ENCODE results near the gene PDIA6. TPM values are rescaled to one million over a fixed set of nuclear protein-coding genes. Genes with fewer than 3 reads are reported as not detected.

PDIA6 gene
- total and polyA plus RNA-seq, 2 donors (not counting 3 experiments of a cell fraction or from before 2014, with no cell fraction given) = 335 to 424 TPM

GRCh38 chr2:10847008-10847407 lies 34.4 kb upstream of the PDIA6 start:
- no peak overlapping the region for H2AFZ ChIP-seq (ENCODE audit: low read depth, low read length)
- no TSS peak for BruUV-seq (replicated peaks)
- H3K27ac ChIP-seq (ENCODE audit: insufficient read depth, low read depth, low read length) = no peak overlapping the region
- TF ChIP-seq JUN (IDR thresholded peaks at IDR 0.05; ENCODE audit: borderline replicate concordance, insufficient read depth, insufficient read length, low read depth) = no peak
- no peak overlapping the region for H3K4me3 ChIP-seq (replicated peaks in 1 of 3; ENCODE audit: insufficient read depth in 1 of 3, low read depth in 1 of 3, low read length in 3 of 3)
- dilution Hi-C loops (cut with MboI; ENCODE audit: extremely low pct_ligation_motif_present, low sequenced_read_pairs) (no loop called here), intact Hi-C loops (cut with micrococcal nuclease) (no loop called here)
- no peaks in the 10 kb centered on the region for H3K4me1 ChIP-seq (ENCODE audit: control insufficient read depth, extremely low read depth, insufficient read depth, low read length)
- H3K36me3 ChIP-seq (ENCODE audit: control insufficient read depth in 2 of 2, extremely low read depth in 1 of 2, insufficient read depth in 2 of 2, low read length in 2 of 2) = no peaks in the 10 kb centered on the region
- H3K9me3 ChIP-seq (replicated peaks; ENCODE audit: control insufficient read depth, insufficient read depth, low read length) = no peaks in the 10 kb centered on the region
- no peak overlapping the region for H3K9ac ChIP-seq (replicated peaks; ENCODE audit: extremely low read depth, insufficient read depth, low read length)
- H3K27me3 ChIP-seq (ENCODE audit: control insufficient read depth in 2 of 2, insufficient read depth in 2 of 2, low read length in 2 of 2) = no peaks in the 10 kb centered on the region
- POLR2A ChIA-PET = no interaction called here
- DNase-seq (ENCODE audit: low read depth, low spot score) (no peak), FAIRE-seq (no peak)
- CTCF ChIA-PET = interaction anchor here (0.6 to 2.2 kb wide), 2 partner anchors 12 to 15 kb away, joined by 3 to 9 read pairs; no protein-coding TSS in a partner anchor
- H4K20me1 ChIP-seq (replicated peaks; ENCODE audit: control insufficient read depth, extremely low read depth, insufficient read depth, low read length) = no peaks in the 10 kb centered on the region
- no peaks in the 10 kb centered on the region for H3K9me1 ChIP-seq (replicated peaks; ENCODE audit: control insufficient read depth, extremely low read depth, insufficient read depth, low read length)
- H3K79me2 ChIP-seq (ENCODE audit: control insufficient read depth, insufficient read depth, low read length) = no peaks in the 10 kb centered on the region
- no peak overlapping the region for H3K4me2 ChIP-seq (ENCODE audit: insufficient read depth, low read length)

- no peak for FAIRE-seq
- Histone ChIP-seq H3K79me2 (ENCODE audit: control insufficient read depth, insufficient read depth, low read length) (no peaks in the 10 kb centered on the region), H3K9ac (replicated peaks; ENCODE audit: extremely low read depth, insufficient read depth, low read length) (no peak overlapping the region), H3K9me3 (replicated peaks; ENCODE audit: control insufficient read depth, insufficient read depth, low read length) (no peaks in the 10 kb centered on the region), H3K4me3 (replicated peaks in 1 of 3; ENCODE audit: insufficient read depth in 1 of 3, low read depth in 1 of 3, low read length in 3 of 3) (no peak overlapping the region), H3K36me3 (ENCODE audit: control insufficient read depth in 2 of 2, extremely low read depth in 1 of 2, insufficient read depth in 2 of 2, low read length in 2 of 2) (no peaks in the 10 kb centered on the region), H3K27me3 (ENCODE audit: control insufficient read depth in 2 of 2, insufficient read depth in 2 of 2, low read length in 2 of 2) (no peaks in the 10 kb centered on the region), H3K4me1 (ENCODE audit: control insufficient read depth, extremely low read depth, insufficient read depth, low read length) (no peaks in the 10 kb centered on the region), H2AFZ (ENCODE audit: low read depth, low read length) (no peak overlapping the region), H3K4me2 (ENCODE audit: insufficient read depth, low read length) (no peak overlapping the region), H3K9me1 (replicated peaks; ENCODE audit: control insufficient read depth, extremely low read depth, insufficient read depth, low read length) (no peaks in the 10 kb centered on the region), H4K20me1 (replicated peaks; ENCODE audit: control insufficient read depth, extremely low read depth, insufficient read depth, low read length) (no peaks in the 10 kb centered on the region), H3K27ac (ENCODE audit: insufficient read depth, low read depth, low read length) (no peak overlapping the region)
- CTCF ChIA-PET = interaction anchor here (0.6 to 2.2 kb wide), 3 partner anchors 11 to 14 kb away, joined by 3 to 9 read pairs (median 4); no protein-coding TSS in a partner anchor
- TF ChIP-seq MYC (IDR thresholded peaks at IDR 0.05; ENCODE audit: low read depth, low read length) = no peak
- POLR2A ChIA-PET = no interaction called here
- dilution Hi-C loops (cut with MboI; ENCODE audit: extremely low pct_ligation_motif_present, low sequenced_read_pairs) (no loop called here), intact Hi-C loops (cut with micrococcal nuclease) (no loop called here)
- BruUV-seq (replicated peaks) = no TSS peak
- DNase-seq (ENCODE audit: low read depth, low spot score) = no peak
Observed at GRCh38 chr2:10846110-10846861, 33.7 kb upstream of the PDIA6 start.

All from endothelial cell of umbilical vein (primary cell).